Iris pigment epithelial cell (primary cell): Measurements from ENCODE around the gene TMOD4.
"Not testable (repeated sequence)": the region's sequence is repeated elsewhere in the genome, so short reads cannot be mapped to it uniquely, and the experiment has no call there.

ENCODE experiments used
- DNase-seq: peaks from one replicate; pipeline ENCODE4 v3.0.0-alpha.2; 2011; ENCODE audit warnings: low read depth

The TMOD4 gene

DNA sequence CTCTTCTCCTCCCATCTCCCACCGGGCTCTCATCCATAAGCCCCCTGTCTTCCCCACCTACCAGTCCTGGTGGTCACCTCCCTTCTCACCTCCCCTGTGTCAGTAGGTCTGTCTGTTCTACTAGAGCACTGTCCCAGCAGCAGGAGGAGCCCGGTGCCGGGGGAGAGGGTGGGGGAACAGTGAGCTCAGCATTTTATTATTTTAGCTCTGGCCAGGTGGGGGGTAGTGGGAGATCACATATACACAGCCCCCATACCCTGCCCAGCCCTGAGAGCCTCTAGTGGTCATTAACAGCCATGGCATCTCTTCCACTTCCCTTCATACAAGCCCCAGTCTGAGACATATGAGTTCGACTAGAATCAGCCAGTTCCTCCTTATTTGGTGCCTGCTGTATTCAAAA is at the start of gene TMOD4:
Gene TMOD4, minus strand, starts transcription at position 119 of the 400 bp plus-strand sequence. CDS start 1,106 bp downstream, outside the sequence.
- DNase-seq = peak; percentile 38

- peak; percentile 9 for DNase-seq
Measured at GRCh38 chr1:151222130-151222529, 46.3 kb upstream of the TMOD4 start.

DNA sequence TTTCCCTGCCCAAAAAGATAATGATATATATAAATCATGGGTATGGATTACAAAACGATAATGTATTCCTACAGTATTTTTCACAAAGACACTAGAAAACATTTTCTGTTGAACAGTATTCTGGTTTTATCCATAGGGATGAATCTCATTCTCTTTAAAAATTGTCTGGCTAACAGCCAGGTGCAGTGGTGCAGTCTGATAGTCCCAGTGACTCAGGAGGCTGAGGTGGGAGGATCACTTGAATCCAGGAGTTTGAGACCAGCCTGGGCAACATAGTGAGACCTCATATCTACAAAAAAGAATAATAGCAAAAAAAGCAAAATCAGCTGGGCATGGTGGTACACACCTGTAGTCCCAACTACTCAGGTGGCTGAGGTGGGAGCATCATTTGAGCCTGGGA is 45.8 kb upstream of the TMOD4 start:
- DNase-seq = no peak

DNA sequence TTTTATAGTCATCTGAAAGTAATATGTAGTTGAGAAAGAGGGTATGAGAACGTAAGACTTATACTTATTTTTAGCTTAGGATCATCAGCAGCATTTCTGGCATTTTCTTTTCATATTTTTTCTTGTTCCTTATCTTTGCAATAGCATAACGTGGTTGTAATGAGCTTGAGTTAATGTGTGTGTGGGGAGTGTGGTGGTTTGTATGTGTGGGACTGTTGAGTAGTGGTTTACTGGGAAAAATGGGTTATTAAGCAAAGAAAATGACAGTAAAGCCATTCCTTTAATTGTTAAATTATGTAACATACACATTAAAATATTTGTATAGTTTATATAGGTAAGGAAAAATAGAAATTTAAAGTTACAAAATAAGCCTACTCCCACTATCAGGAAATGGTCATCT is 37.8 kb upstream of the TMOD4 start:
- no peak for DNase-seq

DNA sequence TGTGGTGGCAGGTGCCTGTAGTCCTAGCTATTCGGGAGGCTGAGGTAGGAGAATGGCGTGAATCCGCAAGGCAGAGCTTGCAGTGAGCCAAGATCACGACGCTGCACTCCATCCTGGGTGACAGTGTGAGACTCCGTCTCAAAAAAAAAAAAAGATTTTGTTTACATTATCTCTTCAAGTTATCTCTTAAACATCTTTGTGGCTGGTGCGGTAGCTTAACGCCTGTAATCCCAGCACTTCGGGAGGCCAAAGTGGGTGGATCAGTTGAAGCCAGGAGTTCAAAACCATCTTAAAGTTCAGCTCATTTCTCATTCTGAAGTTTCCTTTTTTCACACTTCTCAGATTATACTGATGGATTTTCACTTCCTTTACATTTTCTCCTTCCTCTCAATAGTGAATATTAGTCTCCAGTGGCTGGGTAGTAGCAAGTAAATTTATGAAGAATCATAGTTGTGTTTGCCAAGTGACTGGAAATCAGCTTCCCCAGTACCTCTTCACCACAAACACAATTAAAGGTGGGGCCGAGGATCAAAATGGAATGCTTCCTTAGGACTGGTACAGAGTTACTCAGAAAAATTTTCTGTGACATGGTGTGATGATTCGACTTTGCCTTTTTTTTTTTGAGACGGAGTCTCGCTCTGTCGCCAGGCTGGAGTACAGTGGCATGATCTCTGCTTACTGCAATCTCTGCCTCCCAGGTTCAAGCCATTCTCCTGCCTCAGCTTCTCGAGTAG is 36.4 kb upstream of the TMOD4 start:
- DNase-seq = peak; percentile 70

GRCh38 chr1:151210830-151211229 is 35.0 kb upstream of the TMOD4 start:
- DNase-seq = peak; percentile 53

DNA sequence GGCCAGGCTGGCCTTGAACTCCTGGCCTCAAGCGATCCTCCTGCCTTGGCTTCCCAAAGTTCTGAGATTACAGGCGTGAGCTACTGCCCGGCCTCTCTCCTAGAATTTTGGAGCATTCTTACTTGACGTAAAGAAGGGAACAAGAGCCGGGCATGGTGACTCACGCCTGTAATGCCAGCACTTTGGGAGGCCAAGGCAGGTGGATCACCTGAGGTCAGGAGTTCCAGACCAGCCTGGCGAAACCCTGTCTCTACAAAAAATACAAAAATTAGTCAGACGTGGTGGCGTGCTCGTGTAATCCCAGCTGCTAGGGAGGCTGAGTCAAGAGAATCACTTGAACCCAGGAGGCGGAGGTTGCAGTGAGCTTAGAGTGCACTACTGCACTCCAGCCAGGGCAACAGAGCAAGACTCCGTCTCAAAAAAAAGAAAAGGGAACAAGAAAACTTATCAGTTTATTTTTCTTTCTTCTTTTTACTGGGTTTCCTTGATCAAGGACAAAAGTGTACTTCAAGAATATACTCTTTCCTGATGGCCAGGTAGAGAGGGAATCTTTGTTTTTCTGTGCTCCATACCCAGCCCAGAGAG is 29.7 kb upstream of the TMOD4 start:
- not testable (repeated sequence) for DNase-seq

DNA sequence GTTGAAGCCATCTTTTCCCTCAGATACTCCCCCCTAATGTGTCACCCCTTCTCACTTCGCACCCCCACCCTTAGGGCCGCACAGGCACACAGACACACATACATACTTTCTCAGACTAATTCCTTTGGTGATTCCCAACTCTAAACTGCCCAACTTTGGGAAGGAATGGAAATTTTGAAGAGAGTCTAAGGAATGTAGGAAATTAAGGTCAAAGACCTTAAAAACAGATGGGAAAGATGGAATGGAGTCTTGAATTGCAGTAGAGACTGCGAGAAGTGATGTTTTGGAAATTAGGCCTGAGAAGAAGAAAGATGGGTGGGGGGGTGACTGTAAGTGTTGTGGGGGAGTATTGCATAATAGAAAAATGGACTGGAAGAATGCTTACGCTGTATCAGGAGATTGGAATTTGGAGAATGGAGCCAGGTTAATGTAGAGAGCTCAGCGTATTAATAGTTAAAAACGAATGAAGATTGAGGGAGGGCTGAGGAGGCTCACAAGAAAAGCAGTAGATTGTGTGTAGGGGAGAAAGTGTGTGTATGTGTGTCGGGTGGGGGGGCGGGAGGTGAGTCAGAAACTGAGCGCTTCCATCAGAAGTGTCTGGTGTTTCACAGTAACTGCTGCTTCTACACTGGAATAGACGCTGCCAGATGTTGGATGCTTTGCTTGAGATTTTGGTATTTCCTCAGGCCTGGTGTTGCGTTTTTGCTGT is 24.2 kb upstream of the TMOD4 start:
- peak; percentile 93 for DNase-seq

DNA sequence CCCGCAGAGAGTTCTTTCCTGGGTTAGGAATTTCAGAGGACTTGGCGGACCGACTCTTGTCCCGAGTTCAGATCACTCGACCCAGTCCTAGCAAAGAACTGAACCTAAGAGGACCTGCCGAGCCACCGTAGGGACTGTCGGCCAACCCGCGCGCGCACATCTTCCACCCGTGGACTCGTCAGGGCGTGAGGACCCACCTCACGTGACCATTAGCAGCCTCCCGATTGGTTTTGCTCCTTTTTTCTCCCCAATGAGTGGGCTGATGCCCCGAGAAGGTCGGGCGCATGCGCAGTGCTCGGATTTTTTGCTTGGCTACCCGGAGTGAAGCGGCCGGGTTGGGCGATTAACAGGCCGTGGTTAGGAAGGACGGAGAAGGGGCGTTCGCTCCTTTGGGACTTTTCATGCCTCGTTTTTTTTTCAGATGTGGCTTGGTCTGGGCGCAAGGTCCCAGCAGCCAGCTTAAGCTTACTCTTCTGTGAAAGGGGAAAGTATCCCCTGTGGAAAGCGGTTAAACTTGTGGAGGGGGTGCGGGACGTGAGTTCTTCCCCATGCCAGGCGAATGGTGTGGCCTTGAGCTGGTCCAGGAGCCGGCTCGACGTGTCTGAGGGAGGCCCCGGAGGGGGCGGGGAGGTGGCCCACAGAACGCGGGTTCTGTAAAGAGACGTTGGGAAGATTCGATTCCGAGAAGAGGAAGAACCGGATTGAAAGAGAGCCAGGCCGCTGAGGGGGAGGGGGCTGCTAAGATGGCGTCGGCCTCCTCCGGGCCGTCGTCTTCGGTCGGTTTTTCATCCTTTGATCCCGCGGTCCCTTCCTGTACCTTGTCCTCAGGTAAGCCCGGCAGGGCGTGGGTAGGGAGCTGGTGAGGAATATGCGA is 22.7 kb upstream of the TMOD4 start, which contains the start of gene PIP5K1A:
Gene PIP5K1A, plus strand, starts transcription at position 299 of the 874 bp plus-strand sequence. Its CDS starts 445 bp downstream, at position 744.
- DNase-seq = peak; percentile 97

GRCh38 chr1:151197863-151198253 is 22.1 kb upstream of the TMOD4 start:
- no peak for DNase-seq

GRCh38 chr1:151196292-151196800 is 20.6 kb upstream of the TMOD4 start:
- peak; percentile 82 for DNase-seq

DNA sequence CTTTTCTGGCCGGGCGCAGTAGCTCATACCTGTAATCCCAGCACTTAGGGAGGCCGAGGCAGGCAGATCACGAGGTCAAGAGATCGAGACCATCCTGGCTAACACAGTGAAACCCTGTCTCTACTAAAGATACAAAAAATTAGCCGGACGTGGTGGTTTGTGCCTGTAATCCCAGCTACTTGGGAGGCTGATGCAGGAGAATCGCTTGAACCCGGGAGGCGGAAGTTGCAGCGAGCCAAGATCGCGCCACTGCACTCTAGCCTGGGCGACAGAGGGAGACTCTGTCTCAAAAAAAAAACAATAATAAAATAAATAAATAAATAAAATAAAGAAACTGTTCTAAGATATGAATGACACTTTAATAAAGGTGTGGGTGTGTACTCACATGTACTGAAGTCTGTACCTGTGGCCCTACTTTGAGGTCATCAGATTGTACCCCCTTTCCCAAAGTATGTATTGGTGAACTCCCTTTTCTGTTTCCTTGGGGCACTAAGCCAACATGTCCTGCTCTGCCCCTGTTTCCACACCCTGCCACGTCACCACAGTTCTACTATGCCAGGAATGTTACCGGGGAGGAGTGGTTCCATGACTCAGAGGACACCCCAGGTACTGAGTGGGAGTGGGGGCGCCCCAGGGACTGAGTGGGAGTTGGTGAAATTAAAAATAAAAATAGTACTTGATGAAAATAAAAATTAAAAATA is 19.3 kb upstream of the TMOD4 start:
- peak; percentile 92 for DNase-seq

- no peak for DNase-seq
Measured at GRCh38 chr1:151193856-151194255, 18.1 kb upstream of the TMOD4 start.

GRCh38 chr1:151193304-151193703 is 17.5 kb upstream of the TMOD4 start:
- DNase-seq = no peak

GRCh38 chr1:151192047-151192446 is 16.3 kb upstream of the TMOD4 start:
- DNase-seq = no peak

- peak; percentile 93 for DNase-seq
Measured at GRCh38 chr1:151189637-151190445, 14.1 kb upstream of the TMOD4 start, which contains the start of gene VPS72. VPS72 (minus strand) TSS chr1:151190197; CDS start chr1:151190121, 76 bp downstream.

GRCh38 chr1:151188667-151189066 is 12.9 kb upstream of the TMOD4 start:
- DNase-seq = not testable (repeated sequence)

DNA sequence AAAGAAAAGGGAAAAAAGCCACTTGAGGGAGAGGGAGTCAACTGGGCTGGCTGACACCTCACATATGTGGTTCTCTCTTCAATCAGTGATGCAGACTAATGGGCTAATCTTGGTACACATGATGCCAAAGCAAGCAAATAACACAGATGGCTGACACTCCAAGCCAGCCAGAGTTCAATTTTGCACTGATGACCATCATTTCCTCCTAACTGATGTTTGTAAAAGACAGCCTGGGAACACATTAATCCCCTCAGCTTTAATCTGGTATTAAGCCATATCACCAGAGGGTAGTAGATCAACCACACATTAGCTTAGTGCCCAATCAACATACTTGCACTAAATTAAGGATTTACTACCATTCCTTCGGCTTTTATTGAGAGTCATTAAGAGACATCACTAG is 11.4 kb upstream of the TMOD4 start:
- DNase-seq = no peak

GRCh38 chr1:151184211-151184610 is 8.4 kb upstream of the TMOD4 start:
- no peak for DNase-seq

- DNase-seq = no peak
Measured at GRCh38 chr1:151176514-151177045, 799 bp upstream of the TMOD4 start.
